HepG2 (cell line): Measurements from ENCODE around the gene HIGD1A. TPM values are rescaled to one million over a fixed set of nuclear protein-coding genes. Genes with fewer than 3 reads are reported as not detected.

ENCODE experiments used
- ATAC-seq: fragments of 200-7000 bp; cut with Tn5 transposase; 3 replicates; pipeline ENCODE4 v1.9.1; 2020; ENCODE audit warnings: mild to moderate bottlenecking, moderate library complexity
- BruUV-seq: library from RNA; stranded (reverse); fragments of 400-500 nt; replicated peaks from 2 replicates; lab custom pipeline; 2021; lab: Mats Ljungman, UMichigan
- CTCF ChIA-PET: fragments of 300-600 bp; formaldehyde crosslinking; extraction: SDS; loops from one replicate; lab custom pipeline; 2021; ENCODE audit warnings: low total read pairs, inconsistent platforms, low intra/inter-chr PET ratio; lab: Yijun Ruan, JAX
- POLR2A ChIA-PET: fragments of 350-600 bp; sonication (Branson Sonifier 250); formaldehyde crosslinking; loops from one replicate; lab custom pipeline; 2020; ENCODE audit warnings: antibody characterized with exemption, inconsistent platforms; lab: Yijun Ruan, JAX
- DNase-seq: peaks from one replicate; pipeline ENCODE4 v3.0.0-alpha.2; 2015; ENCODE audit warnings: low spot score
- FAIRE-seq: peaks from 3 replicates; lab custom pipeline; 2011; peaks lifted over from hg19 to GRCh38; lab: Jason Lieb, UNC
- H2AFZ ChIP-seq: one replicate; pipeline ENCODE4 v1.6.1; 2011; ENCODE audit warnings: low read length, inconsistent platforms
- H3K27ac ChIP-seq: fragments of 300-600 bp; 3 replicates; pipeline ENCODE4 v1.8.0; 2011; ENCODE audit warnings: mixed run types, mild to moderate bottlenecking, mixed read lengths, low read length, inconsistent platforms; ENCODE audit not compliant: insufficient read depth; ENCODE audit errors: extremely low read length
- H3K27me3 ChIP-seq, 2 experiments: fragments of 200-600 bp in 1 of 2; 2 replicates in 1 of 2; 3 replicates in 1 of 2; pipeline versions ENCODE4 v1.6.0 to v1.8.0; 2011; ENCODE audit warnings: low read length in 2 of 2, mild to moderate bottlenecking in 2 of 2, moderate library complexity in 2 of 2, inconsistent platforms in 1 of 2; ENCODE audit not compliant: insufficient read depth in 2 of 2, control insufficient read depth in 1 of 2
- H3K36me3 ChIP-seq, 2 experiments: fragments of 200-600 bp in 1 of 2; replicated peaks in 1 of 2; 2 replicates in 1 of 2; 3 replicates in 1 of 2; pipeline versions ENCODE4 v1.5.1 to v1.8.0; 2011; ENCODE audit warnings: low read length in 2 of 2, inconsistent platforms in 1 of 2; ENCODE audit not compliant: insufficient read depth in 2 of 2, control insufficient read depth in 1 of 2
- H3K4me1 ChIP-seq: 2 replicates; pipeline ENCODE4 v1.5.1; 2012; ENCODE audit warnings: low read length, inconsistent platforms; ENCODE audit not compliant: insufficient read depth
- H3K4me2 ChIP-seq: 2 replicates; pipeline ENCODE4 v1.6.0; 2011; ENCODE audit warnings: low read depth, low read length, inconsistent platforms
- H3K4me3 ChIP-seq, 3 experiments: fragments of 200-600 bp in 1 of 3; sonication (generic), shearing (Covaris generic) in 1 of 3; replicated peaks in 1 of 3; 2 replicates each; pipeline ENCODE4 v1.5.1; 2011 to 2016; ENCODE audit warnings: low read length in 3 of 3, inconsistent platforms in 2 of 3, low read depth in 2 of 3, mild to moderate bottlenecking in 2 of 3, control low read depth in 1 of 3, mixed read lengths in 1 of 3; ENCODE audit not compliant: insufficient read depth in 1 of 3
- H3K79me2 ChIP-seq: one replicate; pipeline ENCODE4 v1.6.1; 2011; ENCODE audit warnings: low read length, inconsistent platforms; ENCODE audit not compliant: insufficient read depth
- H3K9ac ChIP-seq: 2 replicates; pipeline ENCODE4 v1.6.0; 2011; ENCODE audit warnings: mild to moderate bottlenecking, low read depth, low read length, inconsistent platforms; ENCODE audit not compliant: insufficient read depth
- H3K9me3 ChIP-seq: 2 replicates; pipeline ENCODE4 v1.5.1; 2012; ENCODE audit warnings: mild to moderate bottlenecking, low read length
- H4K20me1 ChIP-seq: 2 replicates; pipeline ENCODE4 v1.6.0; 2011; ENCODE audit warnings: inconsistent platforms, mild to moderate bottlenecking, low read length, moderate library complexity; ENCODE audit not compliant: insufficient read depth
- CEBPB ChIP-seq: IDR thresholded peaks from 2 replicates; pipeline ENCODE4 v1.6.1; 2011; ENCODE audit warnings: low read depth, low read length, improper control_type of control experiment, borderline replicate concordance
- FOXO1 ChIP-seq: sonication (generic); formaldehyde crosslinking; IDR thresholded peaks from 2 replicates; pipeline ENCODE4 v1.4.0; 2020; ENCODE audit warnings: missing genetic modification reagents
- PRPF4 ChIP-seq: fragments of 200-400 bp; formaldehyde crosslinking; IDR thresholded peaks from 2 replicates; pipeline ENCODE4 v1.6.1; 2016; ENCODE audit warnings: low read length, low read depth; ENCODE audit not compliant: poor library complexity, severe bottlenecking
- PTBP1 ChIP-seq: fragments of 200-400 bp; formaldehyde crosslinking; IDR thresholded peaks from 2 replicates; pipeline ENCODE4 v1.6.1; 2018; ENCODE audit warnings: low read length, low read depth; ENCODE audit not compliant: poor library complexity, severe bottlenecking
- RFX5 ChIP-seq: IDR thresholded peaks from 2 replicates; pipeline ENCODE4 v1.6.1; 2011; ENCODE audit warnings: low read depth, low read length, improper control_type of control experiment
- SOX6 ChIP-seq, 2 experiments: fragments of 450-650 bp in 1 of 2; sonication (generic) in 1 of 2; formaldehyde crosslinking in 1 of 2; IDR thresholded peaks; 2 replicates each; pipeline versions ENCODE4 v1.4.0 to v1.6.1; 2017 to 2020; ENCODE audit warnings: antibody characterized with exemption in 1 of 2, mild to moderate bottlenecking in 1 of 2, missing genetic modification reagents in 1 of 2
- ZNF331 ChIP-seq: sonication (generic); formaldehyde crosslinking; IDR thresholded peaks from 2 replicates; pipeline ENCODE4 v1.4.0; 2020; ENCODE audit warnings: missing genetic modification reagents
- ZNF772 ChIP-seq: sonication (generic); formaldehyde crosslinking; IDR thresholded peaks from 2 replicates; pipeline ENCODE4 v1.5.0; 2020; ENCODE audit warnings: mild to moderate bottlenecking, missing genetic modification reagents
- WGBS: methylation state at CpG from one replicate; pipeline ENCODE4 v1.1.6; 2017; ENCODE audit warnings: low lambda C conversion rate; 5-methylcytosine and 5-hydroxymethylcytosine counted together
- in situ Hi-C: cut with HindIII; loops from 2 replicates; pipeline ENCODE4 v1.10.0; 2017; ENCODE audit warnings: low pct_unique_long_range_greater_than_20kb; ENCODE audit not compliant: extremely low pct_ligation_motif_present
- intact Hi-C: fragments of 100-400 bp; cut with micrococcal nuclease; formaldehyde crosslinking; loops from one replicate; pipeline ENCODE4 v1.10.0; 2022; ENCODE audit not compliant: unreplicated experiment
- polyA plus RNA-seq, 8 experiments: library from polyadenylated mRNA; depleted of rRNA in 3 of 8; stranded (reverse) in 7 of 8; unstranded in 1 of 8; fragments of >200 nt; fragmentation: Illumina TruSeq in 4 of 8; extraction: Trizol in 4 of 8; gene quantifications; 2 replicates each; pipeline versions ENCODE4 v1.2.1 to v1.2.3, GENCODE V29; 2011 to 2016; ENCODE audit warnings: low read depth in 4 of 8, missing spikeins in 1 of 8, mixed read lengths in 1 of 8; ENCODE audit not compliant: insufficient read depth in 1 of 8
- total RNA-seq, 5 experiments: library from RNA; depleted of rRNA; stranded (reverse); fragments of >200 nt; fragmentation: Illumina TruSeq; extraction: Trizol; gene quantifications; 2 replicates each; pipeline ENCODE4 v1.2.3, GENCODE V29; 2016; ENCODE audit warnings: low read depth in 1 of 5
- TF ChIP-seq, protein P1 (sequence below): fragments of 450-650 bp; IDR thresholded peaks from 2 replicates; pipeline ENCODE4 v1.6.1; 2017
- TF ChIP-seq, protein P2 (sequence below): sonication (generic); formaldehyde crosslinking; IDR thresholded peaks from 2 replicates; pipeline ENCODE4 v1.4.0; 2020; ENCODE audit warnings: missing genetic modification reagents
- TF ChIP-seq, protein P3 (sequence below): sonication (generic); formaldehyde crosslinking; IDR thresholded peaks from 2 replicates; pipeline ENCODE4 v1.4.0; 2020; ENCODE audit warnings: missing genetic modification reagents, borderline replicate concordance

The HIGD1A gene
- total and polyA plus RNA-seq, 2 of the 13 experiments (the other 11 are each of a cell fraction or from before 2014, with no cell fraction given) = 222 to 253 TPM

DNA sequence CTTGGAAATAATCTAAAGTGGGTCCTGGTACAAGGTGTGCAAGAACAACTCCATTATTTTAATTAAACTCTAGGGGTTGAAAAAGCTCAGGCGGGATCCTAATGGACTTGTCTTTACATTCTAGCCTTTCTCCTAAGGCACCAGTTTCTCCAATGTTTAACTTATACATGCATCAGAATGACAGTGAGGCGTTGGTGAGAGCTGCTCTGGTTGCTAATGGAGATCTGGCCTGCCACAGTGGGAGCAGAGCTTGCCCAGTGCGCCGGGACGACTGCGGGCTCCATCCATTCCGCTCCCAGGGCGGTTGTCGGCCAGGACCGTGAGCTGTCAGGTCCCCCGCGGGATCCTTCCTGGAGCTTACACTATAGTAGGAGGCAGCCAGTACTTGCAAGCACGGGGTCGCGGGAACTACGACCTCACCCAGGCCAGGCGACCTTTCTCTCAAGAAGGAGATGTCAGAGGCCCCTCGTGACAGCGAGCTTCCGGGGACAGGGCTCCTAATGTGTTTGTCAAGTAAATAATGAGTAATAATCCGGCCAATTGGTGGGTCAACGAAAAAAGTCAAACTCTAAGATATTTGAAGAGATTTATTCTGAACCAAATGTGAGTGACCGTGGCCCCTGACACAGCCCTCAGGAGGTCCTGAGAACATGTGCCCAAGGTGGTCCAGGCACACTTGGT lies 991 bp upstream of the HIGD1A start:
- no peak overlapping the region for H2AFZ ChIP-seq
- FAIRE-seq (peak; percentile 67), DNase-seq (peak; percentile 82), ATAC-seq (peak; percentile 72)
- H3K4me3 ChIP-seq = peak overlapping the region; percentile 87 to 98 (median 92)
- H3K79me2 ChIP-seq = peaks cover 40% of the 10 kb centered on the region
- ChIA-PET CTCF (no interaction called here), POLR2A (interaction anchor here (0.7 to 5.0 kb wide), 32 partner anchors 9 to 215 kb away, joined by 3 to 105 read pairs (median 8); partner anchors contain the start of genes CYP8B1 and SS18L2)
- peak overlapping the region; percentile 92 for H3K4me2 ChIP-seq
- WGBS = 3% methylated on average over 13 of the region's 23 CpGs
- no TSS peak for BruUV-seq
- H3K4me1 ChIP-seq = peaks cover 57% of the 10 kb centered on the region
- no peaks in the 10 kb centered on the region; a peak in 1 of 5 replicates for H3K27me3 ChIP-seq
- in situ Hi-C loops (no loop called here), intact Hi-C loops (loop anchor here (1.0 kb wide), 1 partner anchor 24 kb away; no protein-coding TSS in a partner anchor)
- peaks cover 0 to 5% of the 10 kb centered on the region in 2 experiments; a peak in 1 of 5 replicates for H3K36me3 ChIP-seq
- H4K20me1 ChIP-seq = 0 out of 2 replicates have a peak, but pooled peaks cover 3% of the 10 kb centered on the region
- H3K27ac ChIP-seq = peak overlapping the region; percentile 93
- no peaks in the 10 kb centered on the region for H3K9me3 ChIP-seq
- peak overlapping the region; percentile 97 for H3K9ac ChIP-seq
- TF ChIP-seq, protein P1, sequence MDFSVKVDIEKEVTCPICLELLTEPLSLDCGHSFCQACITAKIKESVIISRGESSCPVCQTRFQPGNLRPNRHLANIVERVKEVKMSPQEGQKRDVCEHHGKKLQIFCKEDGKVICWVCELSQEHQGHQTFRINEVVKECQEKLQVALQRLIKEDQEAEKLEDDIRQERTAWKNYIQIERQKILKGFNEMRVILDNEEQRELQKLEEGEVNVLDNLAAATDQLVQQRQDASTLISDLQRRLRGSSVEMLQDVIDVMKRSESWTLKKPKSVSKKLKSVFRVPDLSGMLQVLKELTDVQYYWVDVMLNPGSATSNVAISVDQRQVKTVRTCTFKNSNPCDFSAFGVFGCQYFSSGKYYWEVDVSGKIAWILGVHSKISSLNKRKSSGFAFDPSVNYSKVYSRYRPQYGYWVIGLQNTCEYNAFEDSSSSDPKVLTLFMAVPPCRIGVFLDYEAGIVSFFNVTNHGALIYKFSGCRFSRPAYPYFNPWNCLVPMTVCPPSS = no peak
- no peak for TF ChIP-seq RFX5
- peak; percentile 61; the same call in 1 of the 2 replicates for TF ChIP-seq ZNF772 (CRISPR knock-in tag)
- TF ChIP-seq ZNF331 (CRISPR knock-in tag) = peak; percentile 18; the same call in 1 of the 2 replicates
- no peak for TF ChIP-seq SOX6 (IDR thresholded peaks at IDR 0.05)
- TF ChIP-seq SOX6 (CRISPR knock-in tag; IDR thresholded peaks at IDR 0.05) = peak; percentile 71; the same call in 1 of the 2 replicates
- no peak; the same call in 1 of the 2 replicates for TF ChIP-seq FOXO1 (CRISPR knock-in tag)
- TF ChIP-seq, protein P2, sequence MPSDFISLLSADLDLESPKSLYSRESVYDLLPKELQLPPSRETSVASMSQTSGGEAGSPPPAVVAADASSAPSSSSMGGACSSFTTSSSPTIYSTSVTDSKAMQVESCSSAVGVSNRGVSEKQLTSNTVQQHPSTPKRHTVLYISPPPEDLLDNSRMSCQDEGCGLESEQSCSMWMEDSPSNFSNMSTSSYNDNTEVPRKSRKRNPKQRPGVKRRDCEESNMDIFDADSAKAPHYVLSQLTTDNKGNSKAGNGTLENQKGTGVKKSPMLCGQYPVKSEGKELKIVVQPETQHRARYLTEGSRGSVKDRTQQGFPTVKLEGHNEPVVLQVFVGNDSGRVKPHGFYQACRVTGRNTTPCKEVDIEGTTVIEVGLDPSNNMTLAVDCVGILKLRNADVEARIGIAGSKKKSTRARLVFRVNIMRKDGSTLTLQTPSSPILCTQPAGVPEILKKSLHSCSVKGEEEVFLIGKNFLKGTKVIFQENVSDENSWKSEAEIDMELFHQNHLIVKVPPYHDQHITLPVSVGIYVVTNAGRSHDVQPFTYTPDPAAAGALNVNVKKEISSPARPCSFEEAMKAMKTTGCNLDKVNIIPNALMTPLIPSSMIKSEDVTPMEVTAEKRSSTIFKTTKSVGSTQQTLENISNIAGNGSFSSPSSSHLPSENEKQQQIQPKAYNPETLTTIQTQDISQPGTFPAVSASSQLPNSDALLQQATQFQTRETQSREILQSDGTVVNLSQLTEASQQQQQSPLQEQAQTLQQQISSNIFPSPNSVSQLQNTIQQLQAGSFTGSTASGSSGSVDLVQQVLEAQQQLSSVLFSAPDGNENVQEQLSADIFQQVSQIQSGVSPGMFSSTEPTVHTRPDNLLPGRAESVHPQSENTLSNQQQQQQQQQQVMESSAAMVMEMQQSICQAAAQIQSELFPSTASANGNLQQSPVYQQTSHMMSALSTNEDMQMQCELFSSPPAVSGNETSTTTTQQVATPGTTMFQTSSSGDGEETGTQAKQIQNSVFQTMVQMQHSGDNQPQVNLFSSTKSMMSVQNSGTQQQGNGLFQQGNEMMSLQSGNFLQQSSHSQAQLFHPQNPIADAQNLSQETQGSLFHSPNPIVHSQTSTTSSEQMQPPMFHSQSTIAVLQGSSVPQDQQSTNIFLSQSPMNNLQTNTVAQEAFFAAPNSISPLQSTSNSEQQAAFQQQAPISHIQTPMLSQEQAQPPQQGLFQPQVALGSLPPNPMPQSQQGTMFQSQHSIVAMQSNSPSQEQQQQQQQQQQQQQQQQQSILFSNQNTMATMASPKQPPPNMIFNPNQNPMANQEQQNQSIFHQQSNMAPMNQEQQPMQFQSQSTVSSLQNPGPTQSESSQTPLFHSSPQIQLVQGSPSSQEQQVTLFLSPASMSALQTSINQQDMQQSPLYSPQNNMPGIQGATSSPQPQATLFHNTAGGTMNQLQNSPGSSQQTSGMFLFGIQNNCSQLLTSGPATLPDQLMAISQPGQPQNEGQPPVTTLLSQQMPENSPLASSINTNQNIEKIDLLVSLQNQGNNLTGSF = 0 out of 2 replicates have a peak, but pooled peaks have one; percentile 56
- TF ChIP-seq, protein P3, sequence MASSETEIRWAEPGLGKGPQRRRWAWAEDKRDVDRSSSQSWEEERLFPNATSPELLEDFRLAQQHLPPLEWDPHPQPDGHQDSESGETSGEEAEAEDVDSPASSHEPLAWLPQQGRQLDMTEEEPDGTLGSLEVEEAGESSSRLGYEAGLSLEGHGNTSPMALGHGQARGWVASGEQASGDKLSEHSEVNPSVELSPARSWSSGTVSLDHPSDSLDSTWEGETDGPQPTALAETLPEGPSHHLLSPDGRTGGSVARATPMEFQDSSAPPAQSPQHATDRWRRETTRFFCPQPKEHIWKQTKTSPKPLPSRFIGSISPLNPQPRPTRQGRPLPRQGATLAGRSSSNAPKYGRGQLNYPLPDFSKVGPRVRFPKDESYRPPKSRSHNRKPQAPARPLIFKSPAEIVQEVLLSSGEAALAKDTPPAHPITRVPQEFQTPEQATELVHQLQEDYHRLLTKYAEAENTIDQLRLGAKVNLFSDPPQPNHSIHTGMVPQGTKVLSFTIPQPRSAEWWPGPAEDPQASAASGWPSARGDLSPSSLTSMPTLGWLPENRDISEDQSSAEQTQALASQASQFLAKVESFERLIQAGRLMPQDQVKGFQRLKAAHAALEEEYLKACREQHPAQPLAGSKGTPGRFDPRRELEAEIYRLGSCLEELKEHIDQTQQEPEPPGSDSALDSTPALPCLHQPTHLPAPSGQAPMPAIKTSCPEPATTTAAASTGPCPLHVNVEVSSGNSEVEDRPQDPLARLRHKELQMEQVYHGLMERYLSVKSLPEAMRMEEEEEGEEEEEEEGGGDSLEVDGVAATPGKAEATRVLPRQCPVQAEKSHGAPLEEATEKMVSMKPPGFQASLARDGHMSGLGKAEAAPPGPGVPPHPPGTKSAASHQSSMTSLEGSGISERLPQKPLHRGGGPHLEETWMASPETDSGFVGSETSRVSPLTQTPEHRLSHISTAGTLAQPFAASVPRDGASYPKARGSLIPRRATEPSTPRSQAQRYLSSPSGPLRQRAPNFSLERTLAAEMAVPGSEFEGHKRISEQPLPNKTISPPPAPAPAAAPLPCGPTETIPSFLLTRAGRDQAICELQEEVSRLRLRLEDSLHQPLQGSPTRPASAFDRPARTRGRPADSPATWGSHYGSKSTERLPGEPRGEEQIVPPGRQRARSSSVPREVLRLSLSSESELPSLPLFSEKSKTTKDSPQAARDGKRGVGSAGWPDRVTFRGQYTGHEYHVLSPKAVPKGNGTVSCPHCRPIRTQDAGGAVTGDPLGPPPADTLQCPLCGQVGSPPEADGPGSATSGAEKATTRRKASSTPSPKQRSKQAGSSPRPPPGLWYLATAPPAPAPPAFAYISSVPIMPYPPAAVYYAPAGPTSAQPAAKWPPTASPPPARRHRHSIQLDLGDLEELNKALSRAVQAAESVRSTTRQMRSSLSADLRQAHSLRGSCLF (CRISPR knock-in tag) = no peak
- TF ChIP-seq PRPF4 = no peak
- TF ChIP-seq PTBP1 = no peak
- TF ChIP-seq CEBPB = no peak
